Lower leg skin (tissue), 4 donors: ENCODE results near the gene AKT3. TPM values are rescaled to one million over a fixed set of nuclear protein-coding genes. Genes with fewer than 3 reads are reported as not detected.

ENCODE experiments used
- DNase-seq, 2 donors: peaks; one replicate each; pipeline ENCODE4 v3.0.0-alpha.2; 2019; ENCODE audit warnings: low spot score in 2 of 2
- H3K4me3 ChIP-seq: fragments of 200-600 bp; sonication (generic); 2 replicates; pipeline ENCODE4 v1.5.1; 2017; ENCODE audit warnings: mild to moderate bottlenecking, low read depth; ENCODE audit not compliant: poor library complexity, severe bottlenecking
- CTCF ChIP-seq, 3 donors: fragments of 450-650 bp; IDR thresholded peaks; one replicate each; pipeline ENCODE4 v1.5.1; 2016; ENCODE audit warnings: antibody characterized with exemption in 3 of 3, mild to moderate bottlenecking in 3 of 3, moderate library complexity in 2 of 3
- POLR2A ChIP-seq, 2 donors: fragments of 450-650 bp; IDR thresholded peaks; one replicate each; pipeline ENCODE4 v1.6.1; 2016 to 2017; ENCODE audit warnings: antibody characterized with exemption in 2 of 2, mild to moderate bottlenecking in 1 of 2, moderate library complexity in 1 of 2
- WGBS, 2 donors: methylation state at CpG; one replicate each; pipeline ENCODE4 v1.1.5; 2018; 5-methylcytosine and 5-hydroxymethylcytosine counted together
- intact Hi-C: fragments of 100-400 bp; cut with DNase I; formaldehyde crosslinking; loops from one replicate; pipeline ENCODE4 v1.15.0; 2023; ENCODE audit warnings: low total_unique reads
- total RNA-seq, 4 donors: library from RNA; depleted of rRNA; stranded (reverse); fragments of >200 nt; gene quantifications; one replicate each; pipeline ENCODE4 v1.1.0, GENCODE V29; 2016

AKT3 gene
- total RNA-seq, 4 donors from 2014 or later, result 7.8 to 16.3 (median 10.4) TPM

DNA sequence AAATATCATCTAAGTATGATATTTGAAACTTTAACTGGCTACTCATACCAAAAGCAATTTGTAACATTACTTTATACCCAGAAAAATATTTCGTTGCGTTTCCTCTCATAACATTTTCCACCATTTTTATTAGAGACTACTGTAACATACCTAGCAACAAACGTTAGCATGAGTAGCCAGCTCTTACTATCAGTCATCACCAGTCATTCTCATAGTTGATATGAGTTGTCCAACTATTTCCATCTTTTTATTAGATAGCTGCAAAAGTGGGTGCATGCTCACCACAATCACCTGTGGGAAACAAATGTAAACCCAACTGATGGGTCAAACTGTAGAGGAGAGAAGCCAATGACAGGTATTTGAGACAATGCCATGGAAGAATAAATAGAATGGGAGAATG, 114.6 kb downstream of the AKT3 start:
- TF ChIP-seq POLR2A (IDR thresholded peaks at IDR 0.05), result no peak
- no peak for TF ChIP-seq CTCF (IDR thresholded peaks at IDR 0.05)
- intact Hi-C loops, result no loop called here
- no peak for DNase-seq
- WGBS, 2 donors, result 92 to 94% methylated on average over 3 of the region's 3 CpGs
- H3K4me3 ChIP-seq, result no peak overlapping the region

DNA sequence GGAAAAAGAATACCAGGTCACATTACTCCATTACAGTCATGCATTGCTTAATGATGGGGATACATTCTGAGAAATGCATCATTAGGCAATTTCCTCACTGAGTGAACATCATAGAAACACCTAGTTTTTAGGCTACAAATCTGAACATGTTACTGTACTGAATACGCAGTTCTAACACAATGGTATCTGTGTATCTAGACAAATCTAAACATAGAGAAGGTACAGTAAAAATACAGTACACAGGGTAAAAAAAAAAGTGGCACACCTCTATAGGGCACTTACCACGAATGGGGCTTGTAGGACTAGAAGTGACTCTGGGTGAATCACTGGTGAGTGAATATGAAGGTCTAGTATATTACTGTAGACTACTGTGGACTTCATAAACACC, 115.7 kb downstream of the AKT3 start:
- intact Hi-C loops, result no loop called here

GRCh38 chr1:243733670-243734307, 116.3 kb downstream of the AKT3 start:
- H3K4me3 ChIP-seq, result no peak overlapping the region
- intact Hi-C loops, result no loop called here
- DNase-seq, result no peak
- TF ChIP-seq POLR2A (IDR thresholded peaks at IDR 0.05) (no peak), CTCF (IDR thresholded peaks at IDR 0.05) (no peak)
- 86 to 87% methylated on average over 1 of the region's 1 CpG for WGBS, 2 donors

More for the DNA sequence above, 115.7 kb downstream of the AKT3 start:
- TF ChIP-seq CTCF (IDR thresholded peaks at IDR 0.05) (no peak), POLR2A (IDR thresholded peaks at IDR 0.05) (no peak)
- H3K4me3 ChIP-seq, result no peak overlapping the region
- no peak for DNase-seq
- 43 to 71% methylated on average over 2 of the region's 2 CpGs for WGBS, 2 donors

DNA sequence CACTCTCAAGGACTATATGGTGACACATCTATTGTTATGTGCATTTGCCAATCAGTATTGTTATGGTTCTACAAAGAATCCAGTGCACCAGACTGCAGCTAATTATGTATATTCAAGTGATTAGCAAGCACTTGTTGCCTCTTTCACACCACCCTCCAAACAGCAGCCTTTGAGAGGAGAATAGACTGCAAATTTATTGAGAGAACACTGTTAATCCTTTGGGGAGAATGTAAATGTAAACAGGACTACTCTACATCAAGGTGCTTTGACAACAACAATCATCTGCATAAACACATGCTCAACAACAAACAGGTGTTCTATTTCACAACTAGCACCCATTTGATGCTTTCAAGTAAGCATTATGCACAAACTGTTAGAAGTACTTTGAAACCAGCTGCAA, 117.4 kb downstream of the AKT3 start:
- no peak overlapping the region for H3K4me3 ChIP-seq
- intact Hi-C loops, result no loop called here
- DNase-seq, result no peak
- TF ChIP-seq CTCF (IDR thresholded peaks at IDR 0.05), result no peak
- TF ChIP-seq POLR2A (IDR thresholded peaks at IDR 0.05), result no peak

DNA sequence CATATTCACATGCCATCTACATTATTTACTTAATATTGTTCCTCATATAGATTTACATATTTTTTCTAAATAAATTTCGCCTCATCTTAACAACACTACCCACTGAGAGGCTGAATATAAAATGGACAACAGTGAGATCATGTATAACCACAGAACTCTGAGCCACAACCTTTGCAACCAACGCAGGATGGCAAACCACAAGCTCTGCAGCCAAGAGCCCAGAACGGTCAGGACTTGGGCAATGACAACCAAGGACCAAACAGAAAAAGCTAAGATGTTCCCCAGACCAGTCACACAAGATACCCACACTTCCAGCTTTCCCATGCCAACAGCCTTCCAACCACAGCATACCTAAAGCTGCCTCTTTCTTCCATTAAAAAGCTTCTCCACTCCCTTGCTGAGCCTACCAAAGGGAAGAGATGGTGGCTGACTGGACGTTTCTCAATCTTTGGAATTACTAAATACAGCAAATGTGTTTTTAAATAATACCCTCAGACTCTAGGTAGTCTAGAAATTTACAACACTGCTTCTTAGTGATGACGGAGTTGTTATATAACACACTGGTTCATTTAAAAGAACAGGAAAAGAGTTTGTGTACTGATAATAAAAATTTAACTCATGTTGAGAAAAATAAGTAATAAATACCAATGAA, 117.9 kb downstream of the AKT3 start:
- no peak overlapping the region for H3K4me3 ChIP-seq
- no peak for DNase-seq
- TF ChIP-seq CTCF (IDR thresholded peaks at IDR 0.05) (no peak), POLR2A (IDR thresholded peaks at IDR 0.05) (no peak)
- intact Hi-C loops, result no loop called here
- WGBS, 2 donors, result 73 to 75% methylated on average over 5 of the region's 5 CpGs
